Activated CD8-positive, alpha-beta memory T cell treated with anti-CD3 and anti-CD28 coated beads, Interleukin-2, amount 50 U/mL, for 1 hour (primary cell): ENCODE measurements around the gene PTGR2.
A peak's percentile ranks its signal among the peaks of the same experiment; 100 is the strongest.
"Not testable (repeated sequence)": the region's sequence is repeated elsewhere in the genome, so short reads cannot be mapped to it uniquely, and the experiment has no call there.

Experiments
- DNase-seq: peaks from one replicate; pipeline ENCODE4 v3.0.0-alpha.2; 2020; ENCODE audit errors: extremely low read depth

Gene PTGR2

GRCh38 chr14:73886449-73887317, 35.1 kb downstream of the PTGR2 start, which contains the start of gene ZNF410:
Gene ZNF410 (plus strand): TSS chr14:73886859. CDS start chr14:73892176, 5,317 bp downstream.
- DNase-seq, result peak; percentile 77

GRCh38 chr14:73887318-73887616, 35.6 kb downstream of the PTGR2 start:
- no peak for DNase-seq

GRCh38 chr14:73887694-73888459, 36.2 kb downstream of the PTGR2 start:
- DNase-seq, result no peak

- DNase-seq, result no peak
Observed at GRCh38 chr14:73888460-73888725, 36.8 kb downstream of the PTGR2 start.

- DNase-seq, result no peak
Observed at GRCh38 chr14:73888971-73889370, 37.3 kb downstream of the PTGR2 start.

GRCh38 chr14:73889376-73889775, 37.7 kb downstream of the PTGR2 start:
- no peak for DNase-seq

GRCh38 chr14:73894180-73894687, 42.6 kb downstream of the PTGR2 start:
- DNase-seq, result not testable (repeated sequence)

GRCh38 chr14:73895939-73896338, 44.3 kb downstream of the PTGR2 start:
- DNase-seq, result no peak

- DNase-seq, result no peak
Observed at GRCh38 chr14:73896521-73896920, 44.9 kb downstream of the PTGR2 start.

- DNase-seq, result no peak
Observed at GRCh38 chr14:73903028-73903427, 51.4 kb downstream of the PTGR2 start.

- no peak for DNase-seq
Observed at GRCh38 chr14:73909681-73910080, 58.0 kb downstream of the PTGR2 start.

GRCh38 chr14:73913256-73913655, 61.6 kb downstream of the PTGR2 start:
- DNase-seq, result no peak

- no peak for DNase-seq
Observed at GRCh38 chr14:73916324-73916723, 64.7 kb downstream of the PTGR2 start.

GRCh38 chr14:73919457-73919856, 67.8 kb downstream of the PTGR2 start:
- not testable (repeated sequence) for DNase-seq

- DNase-seq, result no peak
Observed at GRCh38 chr14:73924337-73924736, 72.7 kb downstream of the PTGR2 start.
